ENCODE data around the gene INTS14. TPM values are rescaled to one million over a fixed set of nuclear protein-coding genes. Genes with fewer than 3 reads are reported as not detected.

INTS14 gene
- polyA plus RNA-seq, 6 donors from 2014 or later = 15.1 to 27.4 (median 22.6) TPM

DNA sequence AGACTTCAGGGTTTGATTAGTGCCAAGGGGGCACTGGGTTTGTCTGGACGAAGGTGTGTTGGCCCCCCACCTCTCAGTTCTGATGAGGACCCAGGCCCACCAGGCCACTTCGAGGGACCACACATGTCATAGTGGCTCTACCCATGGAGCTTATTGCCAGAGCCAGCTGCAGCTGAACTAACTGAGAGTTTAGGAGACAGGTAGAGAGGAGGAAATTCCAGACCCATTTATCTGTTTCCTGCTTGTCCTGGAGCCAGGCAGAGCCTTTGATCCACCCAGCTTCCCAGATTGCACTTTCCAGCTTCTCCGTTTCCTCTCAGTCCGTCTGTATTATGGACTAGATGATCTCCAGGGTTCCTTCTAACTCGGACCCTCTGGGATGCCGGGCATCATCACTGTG lies 31.7 kb upstream of the INTS14 start:
- Mint-ChIP-seq H3K27me3 (no peaks in the 10 kb centered on the region), H3K36me3 (no peaks in the 10 kb centered on the region), H3K4me1 (peaks cover 11 to 24% (median 20%) of the 10 kb centered on the region in 3 donors), H3K9me3 (no peaks in the 10 kb centered on the region), H3K4me3 (no peak overlapping the region), H3K27ac (peak overlapping the region in 2 of 6 donors; percentile 11 to 82)
- no peak for DNase-seq
- no peak for ATAC-seq (ENCODE audit: low read depth in 2 of 2)

- peak overlapping the region in 4 of 6 donors; percentile 3 to 57 (median 48) for H3K27ac Mint-ChIP-seq
- ATAC-seq (ENCODE audit: low read depth in 2 of 2) = no peak
- H3K27me3 Mint-ChIP-seq = no peaks in the 10 kb centered on the region
- H3K36me3 Mint-ChIP-seq = no peaks in the 10 kb centered on the region
- no peak overlapping the region for H3K4me3 Mint-ChIP-seq
- H3K9me3 Mint-ChIP-seq = no peaks in the 10 kb centered on the region
- peaks cover 11 to 24% (median 17%) of the 10 kb centered on the region in 3 donors for H3K4me1 Mint-ChIP-seq
- DNase-seq = no peak
These were observed 31.0 kb upstream of the INTS14 start for GRCh38 chr15:65641768-65642475.

- peaks cover 11 to 14% (median 13%) of the 10 kb centered on the region in 3 donors for H3K4me1 Mint-ChIP-seq
- no peak overlapping the region for H3K4me3 Mint-ChIP-seq
- DNase-seq (no peak), ATAC-seq (ENCODE audit: low read depth in 2 of 2) (no peak)
- H3K36me3 Mint-ChIP-seq = no peaks in the 10 kb centered on the region
- no peaks in the 10 kb centered on the region for H3K9me3 Mint-ChIP-seq
- H3K27me3 Mint-ChIP-seq = no peaks in the 10 kb centered on the region
- H3K27ac Mint-ChIP-seq = no peak overlapping the region
These were observed 28.6 kb upstream of the INTS14 start for GRCh38 chr15:65639509-65639908.

- peaks cover 11 to 14% (median 13%) of the 10 kb centered on the region in 3 donors for H3K4me1 Mint-ChIP-seq
- peak; percentile 82 to 85 for ATAC-seq (ENCODE audit: low read depth in 2 of 2)
- DNase-seq = peak; percentile 59
- H3K27me3 Mint-ChIP-seq = no peaks in the 10 kb centered on the region
- peak overlapping the region in 2 of 8 donors; percentile 2 to 9 for H3K4me3 Mint-ChIP-seq
- H3K9me3 Mint-ChIP-seq = no peaks in the 10 kb centered on the region
- no peaks in the 10 kb centered on the region for H3K36me3 Mint-ChIP-seq
- H3K27ac Mint-ChIP-seq = peak overlapping the region in 3 of 6 donors; percentile 0 to 42 (median 41)
These were observed 27.8 kb upstream of the INTS14 start for GRCh38 chr15:65638681-65639089.

DNA sequence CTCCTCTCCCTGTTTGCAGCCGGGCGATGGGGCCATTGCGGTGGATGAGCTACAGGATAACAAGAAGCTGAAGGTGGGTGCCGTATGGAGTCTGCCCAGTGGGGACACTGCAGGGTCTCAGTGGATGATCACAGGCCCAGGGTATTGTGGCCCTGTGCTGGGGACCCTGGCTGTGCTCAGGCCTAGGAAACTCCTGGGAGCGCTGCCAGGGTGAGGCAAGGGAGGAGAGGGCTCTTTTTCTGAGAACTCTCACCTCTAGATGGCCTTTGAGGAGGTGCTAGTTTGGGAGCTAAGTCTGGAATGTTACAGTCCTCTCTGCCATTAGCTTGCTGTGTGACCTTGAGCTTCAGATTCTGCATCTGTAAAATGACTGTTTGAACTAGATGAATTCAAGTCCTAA lies 27.2 kb upstream of the INTS14 start:
- ATAC-seq (ENCODE audit: low read depth in 2 of 2) = no peak
- no peak for DNase-seq
- Mint-ChIP-seq H3K27me3 (no peaks in the 10 kb centered on the region), H3K9me3 (no peaks in the 10 kb centered on the region), H3K4me3 (no peak overlapping the region), H3K36me3 (no peaks in the 10 kb centered on the region), H3K27ac (peak overlapping the region in 1 of 6 donors; percentile 54), H3K4me1 (peaks cover 11 to 13% (median 11%) of the 10 kb centered on the region in 3 donors)

- no peak overlapping the region for H3K4me3 Mint-ChIP-seq
- H3K36me3 Mint-ChIP-seq = peaks cover 0 to 3% of the 10 kb centered on the region in 2 donors
- H3K27ac Mint-ChIP-seq = no peak overlapping the region
These were observed 23.4 kb upstream of the INTS14 start for GRCh38 chr15:65634356-65634755.

GRCh38 chr15:65633752-65634151 lies 22.8 kb upstream of the INTS14 start:
- DNase-seq (no peak), ATAC-seq (ENCODE audit: low read depth in 2 of 2) (no peak)
- peaks cover 10 to 19% (median 15%) of the 10 kb centered on the region in 3 donors for H3K4me1 Mint-ChIP-seq
- peak overlapping the region in 1 of 6 donors; percentile 8 for H3K27ac Mint-ChIP-seq
- peaks cover 0 to 3% of the 10 kb centered on the region in 2 donors for H3K36me3 Mint-ChIP-seq
- no peak overlapping the region for H3K4me3 Mint-ChIP-seq
- H3K9me3 Mint-ChIP-seq = no peaks in the 10 kb centered on the region
- no peaks in the 10 kb centered on the region for H3K27me3 Mint-ChIP-seq

More at GRCh38 chr15:65634356-65634755, 23.4 kb upstream of the INTS14 start:
- Mint-ChIP-seq H3K4me1 (peaks cover 11 to 23% (median 15%) of the 10 kb centered on the region in 3 donors), H3K9me3 (no peaks in the 10 kb centered on the region), H3K27me3 (no peaks in the 10 kb centered on the region)
- ATAC-seq (ENCODE audit: low read depth in 2 of 2) (no peak), DNase-seq (no peak)

- Mint-ChIP-seq H3K9me3 (no peaks in the 10 kb centered on the region), H3K4me3 (no peak overlapping the region), H3K4me1 (peaks cover under 1 to 14% (median 10%) of the 10 kb centered on the region in 3 donors), H3K27me3 (no peaks in the 10 kb centered on the region), H3K36me3 (peaks cover 0 to 3% of the 10 kb centered on the region in 2 donors), H3K27ac (peak overlapping the region in 2 of 6 donors; percentile 48 to 63)
- no peak for ATAC-seq (ENCODE audit: low read depth in 2 of 2)
- DNase-seq = no peak
These were observed 21.9 kb upstream of the INTS14 start for GRCh38 chr15:65632780-65633375.

- Mint-ChIP-seq H3K4me1 (peaks cover 0 to 10% (median 5%) of the 10 kb centered on the region in 3 donors), H3K9me3 (no peaks in the 10 kb centered on the region), H3K27me3 (no peaks in the 10 kb centered on the region), H3K4me3 (peak overlapping the region in 1 of 8 donors; percentile 3), H3K27ac (peak overlapping the region in 1 of 6 donors; percentile 47), H3K36me3 (peaks cover 0 to 3% of the 10 kb centered on the region in 2 donors)
- ATAC-seq (ENCODE audit: low read depth in 2 of 2) (no peak), DNase-seq (no peak)
These were observed 20.6 kb upstream of the INTS14 start for GRCh38 chr15:65631503-65631902.

- Mint-ChIP-seq H3K4me3 (peak overlapping the region in 2 of 8 donors; percentile 3 to 30), H3K27ac (no peak overlapping the region), H3K9me3 (no peaks in the 10 kb centered on the region), H3K27me3 (no peaks in the 10 kb centered on the region), H3K4me1 (peaks cover 0 to 10% (median 5%) of the 10 kb centered on the region in 3 donors), H3K36me3 (peaks cover 2 to 3% of the 10 kb centered on the region in 2 donors)
- peak in 1 of 2 donors; percentile 40 for ATAC-seq (ENCODE audit: low read depth in 2 of 2)
- DNase-seq = no peak
These were observed 19.8 kb upstream of the INTS14 start for GRCh38 chr15:65630760-65631159.

DNA sequence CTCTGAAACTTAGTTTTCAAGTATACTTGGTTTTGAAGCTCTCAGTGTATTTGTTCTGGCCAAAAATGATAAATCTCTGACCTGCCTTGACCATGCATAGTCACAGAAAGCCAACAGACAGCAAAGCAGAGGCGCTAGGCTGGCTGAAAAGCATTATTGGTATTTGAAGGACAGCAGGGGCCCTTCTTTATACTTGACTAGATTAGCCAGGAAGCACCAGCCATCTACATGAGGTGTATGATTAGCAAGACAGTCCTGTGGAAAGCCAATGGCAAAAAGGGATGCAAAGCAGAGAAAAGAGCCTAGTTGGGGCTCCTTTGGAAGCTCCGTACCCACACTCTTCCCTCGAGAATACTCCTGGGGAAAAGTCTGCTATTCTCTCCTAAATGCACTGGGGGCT lies 18.6 kb upstream of the INTS14 start:
- Mint-ChIP-seq H3K27ac (no peak overlapping the region), H3K4me1 (peaks cover 0 to 10% (median 5%) of the 10 kb centered on the region in 3 donors), H3K36me3 (peaks cover 11 to 12% of the 10 kb centered on the region in 2 donors), H3K27me3 (no peaks in the 10 kb centered on the region), H3K9me3 (no peaks in the 10 kb centered on the region), H3K4me3 (no peak overlapping the region)
- ATAC-seq (ENCODE audit: low read depth in 2 of 2) (no peak), DNase-seq (no peak)

DNA sequence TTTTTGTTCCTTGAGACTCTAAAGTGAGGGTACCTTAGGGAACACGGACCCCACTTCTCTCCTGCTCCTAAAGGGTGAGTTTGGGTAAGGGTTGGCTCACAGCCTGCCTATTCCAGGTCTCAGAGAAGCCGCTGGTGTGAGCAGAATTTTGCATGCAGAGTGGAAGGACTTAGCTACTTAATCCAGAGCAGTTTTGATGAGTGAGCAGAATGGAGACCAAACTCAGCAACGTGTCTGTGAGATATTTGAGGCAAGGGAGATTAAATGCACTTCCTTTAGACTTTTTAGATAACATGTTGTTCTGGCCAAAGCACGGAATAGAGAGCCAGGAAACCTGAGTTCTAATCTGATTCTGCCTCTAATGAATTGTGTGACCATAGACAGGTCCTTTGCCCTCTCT lies 15.9 kb upstream of the INTS14 start:
- H3K36me3 Mint-ChIP-seq = peaks cover 11 to 19% of the 10 kb centered on the region in 2 donors
- no peak overlapping the region for H3K27ac Mint-ChIP-seq
- ATAC-seq (ENCODE audit: low read depth in 2 of 2) = no peak
- no peak overlapping the region for H3K4me3 Mint-ChIP-seq
- no peaks in the 10 kb centered on the region for H3K27me3 Mint-ChIP-seq
- no peaks in the 10 kb centered on the region for H3K9me3 Mint-ChIP-seq
- DNase-seq = no peak
- peaks cover 0 to 10% (median 5%) of the 10 kb centered on the region in 3 donors for H3K4me1 Mint-ChIP-seq

GRCh38 chr15:65623103-65623502 lies 12.2 kb upstream of the INTS14 start:
- no peak overlapping the region for H3K27ac Mint-ChIP-seq
- no peak overlapping the region for H3K4me3 Mint-ChIP-seq
- no peak for DNase-seq
- H3K27me3 Mint-ChIP-seq = no peaks in the 10 kb centered on the region
- H3K9me3 Mint-ChIP-seq = no peaks in the 10 kb centered on the region
- peaks cover 8 to 19% of the 10 kb centered on the region in 2 donors for H3K36me3 Mint-ChIP-seq
- no peaks in the 10 kb centered on the region for H3K4me1 Mint-ChIP-seq
- ATAC-seq (ENCODE audit: low read depth in 2 of 2) = no peak

DNA sequence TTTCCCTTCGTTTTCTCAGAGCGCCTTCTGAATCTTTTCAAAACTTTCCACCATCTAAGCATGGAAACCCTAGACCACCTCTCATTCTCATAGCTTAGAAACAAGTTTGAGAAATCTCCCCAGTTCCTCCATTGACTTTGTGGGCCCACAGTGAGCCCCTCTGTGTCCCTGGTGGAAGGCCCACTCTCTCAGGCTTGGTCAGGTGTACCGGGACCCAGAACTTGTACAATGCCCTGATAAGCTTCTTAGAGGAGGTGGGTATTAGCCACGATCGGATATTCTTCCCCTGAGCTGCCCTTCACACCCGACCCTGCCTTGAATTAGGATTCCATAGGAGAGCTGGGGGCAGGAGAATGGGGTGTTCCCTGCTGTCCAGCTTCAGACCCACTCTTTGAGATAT lies 10.7 kb upstream of the INTS14 start, which contains the start of gene SLC24A1:
SLC24A1 (plus strand) TSS at position 301 of the 400 bp plus-strand sequence. CDS start 2,143 bp downstream, outside the sequence.
- peak within 1 kb of the TSS in 2 of 6 donors; percentile 17 to 25 for H3K27ac Mint-ChIP-seq
- no peaks in the 10 kb centered on the region for H3K27me3 Mint-ChIP-seq
- H3K36me3 Mint-ChIP-seq = peaks cover 8 to 19% of the 10 kb centered on the region in 2 donors
- no peak for DNase-seq
- no peaks in the 10 kb centered on the region for H3K4me1 Mint-ChIP-seq
- no peak for ATAC-seq (ENCODE audit: low read depth in 2 of 2)
- H3K9me3 Mint-ChIP-seq = no peaks in the 10 kb centered on the region
- H3K4me3 Mint-ChIP-seq = no peak within 1 kb of the TSS

Data from naive B cell (primary cell).